Prostate gland (tissue), 2 donors: ENCODE data around the gene BTG1.

Experiments used
- CTCF ChIP-seq, 4 experiments: fragments of 200-600 bp in 2 of 4; fragments of 450-650 bp in 2 of 4; sonication (generic) in 2 of 4; IDR thresholded peaks; 1 replicate in 3 of 4; 2 replicates in 1 of 4; pipeline ENCODE4 v1.5.1; 2016 to 2019; ENCODE audit warnings: antibody characterized with exemption in 4 of 4, mild to moderate bottlenecking in 2 of 4, moderate library complexity in 2 of 4
- POLR2A ChIP-seq: fragments of 450-650 bp; IDR thresholded peaks from one replicate; pipeline ENCODE4 v1.6.1; 2016; ENCODE audit warnings: antibody characterized with exemption, mild to moderate bottlenecking
- POLR2AphosphoS5 ChIP-seq: sonication (generic); formaldehyde crosslinking; IDR thresholded peaks from one replicate; pipeline ENCODE4 v1.6.1; 2017; ENCODE audit warnings: antibody characterized with exemption

GRCh38 chr12:92138144-92138543, 7.5 kb downstream of the BTG1 start:
- TF ChIP-seq POLR2AphosphoS5 (no peak), CTCF (IDR thresholded peaks at IDR 0.05) (no peak), POLR2A (no peak)
